ENCODE measurements around the gene CHST11. TPM values are rescaled to one million over a fixed set of nuclear protein-coding genes. Genes with fewer than 3 reads are reported as not detected.

The CHST11 gene
- total and polyA plus RNA-seq, 9 donors, result 4.0 to 39.9 (median 20.1) TPM

DNA sequence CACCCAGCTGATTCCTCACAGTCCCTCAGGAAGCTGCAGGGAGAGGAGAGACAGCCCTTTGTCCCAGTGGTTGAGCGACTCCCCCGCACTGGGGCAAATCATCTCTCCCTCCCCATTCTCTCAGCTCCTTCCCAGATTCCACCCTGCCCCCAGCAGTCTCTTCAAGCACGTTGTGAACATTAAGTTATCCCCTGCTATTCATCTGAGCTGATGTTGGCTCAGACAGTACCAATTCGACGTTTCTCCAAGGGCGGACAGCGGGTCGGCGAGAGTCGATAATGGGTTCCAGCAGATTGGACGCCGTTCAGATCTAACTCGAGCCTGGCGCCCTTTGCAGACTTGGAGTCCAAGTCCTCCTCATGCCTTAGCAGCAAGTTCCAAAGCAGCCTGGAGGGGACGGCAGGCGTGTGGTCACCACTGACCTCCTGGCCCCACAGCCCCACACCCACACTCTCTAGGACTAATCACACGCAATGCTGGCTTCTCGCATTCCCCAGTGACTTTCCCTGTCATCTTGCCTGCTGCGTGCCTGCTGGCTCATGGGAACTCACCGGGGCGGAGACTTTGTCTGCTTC, 245.9 kb downstream of the CHST11 start:
- Histone ChIP-seq H3K4me1 (ENCODE audit: insufficient read depth) (no peaks in the 10 kb centered on the region), H3K27ac (no peak overlapping the region), H3K27me3 (no peaks in the 10 kb centered on the region), H3K4me3 (no peak overlapping the region), H3K9me3 (no peaks in the 10 kb centered on the region), H3K36me3 (no peaks in the 10 kb centered on the region)
- no peak for TF ChIP-seq CTCF (IDR thresholded peaks at IDR 0.05)
- no peak for TF ChIP-seq POLR2A (IDR thresholded peaks at IDR 0.05)
- TF ChIP-seq EP300 (IDR thresholded peaks at IDR 0.05), result no peak
- peak in 1 of 5 donors; percentile 64 for DNase-seq
- intact Hi-C loops (cut with DNase I), result no loop called here
- WGBS, 3 donors, result 38 to 73% (median 70%) methylated on average over 21 of the region's 21 CpGs

- TF ChIP-seq CTCF (IDR thresholded peaks at IDR 0.05) (no peak), POLR2A (IDR thresholded peaks at IDR 0.05) (no peak), EP300 (IDR thresholded peaks at IDR 0.05) (no peak)
- WGBS, 3 donors, result 95 to 96% (median 96%) methylated on average over 8 of the region's 8 CpGs
- H3K27me3 ChIP-seq, result no peaks in the 10 kb centered on the region
- H3K36me3 ChIP-seq, result no peaks in the 10 kb centered on the region
- intact Hi-C loops (cut with DNase I), result no loop called here
- DNase-seq, result no peak
- H3K4me3 ChIP-seq, result no peak overlapping the region
- no peak overlapping the region for H3K27ac ChIP-seq
- H3K4me1 ChIP-seq (ENCODE audit: insufficient read depth), result no peaks in the 10 kb centered on the region
- no peaks in the 10 kb centered on the region for H3K9me3 ChIP-seq
Observed at GRCh38 chr12:104703372-104703771, 246.6 kb downstream of the CHST11 start.

- Histone ChIP-seq H3K27ac (no peak overlapping the region), H3K4me1 (ENCODE audit: insufficient read depth) (no peaks in the 10 kb centered on the region), H3K27me3 (no peaks in the 10 kb centered on the region), H3K9me3 (no peaks in the 10 kb centered on the region), H3K36me3 (no peaks in the 10 kb centered on the region), H3K4me3 (no peak overlapping the region)
- TF ChIP-seq CTCF (IDR thresholded peaks at IDR 0.05) (no peak), EP300 (IDR thresholded peaks at IDR 0.05) (no peak), POLR2A (IDR thresholded peaks at IDR 0.05) (no peak)
- DNase-seq, result no peak
- intact Hi-C loops (cut with DNase I), result no loop called here
- WGBS, 3 donors, result 79 to 98% (median 97%) methylated on average over 7 of the region's 7 CpGs
Observed at GRCh38 chr12:104704224-104704779, 247.6 kb downstream of the CHST11 start.

DNA sequence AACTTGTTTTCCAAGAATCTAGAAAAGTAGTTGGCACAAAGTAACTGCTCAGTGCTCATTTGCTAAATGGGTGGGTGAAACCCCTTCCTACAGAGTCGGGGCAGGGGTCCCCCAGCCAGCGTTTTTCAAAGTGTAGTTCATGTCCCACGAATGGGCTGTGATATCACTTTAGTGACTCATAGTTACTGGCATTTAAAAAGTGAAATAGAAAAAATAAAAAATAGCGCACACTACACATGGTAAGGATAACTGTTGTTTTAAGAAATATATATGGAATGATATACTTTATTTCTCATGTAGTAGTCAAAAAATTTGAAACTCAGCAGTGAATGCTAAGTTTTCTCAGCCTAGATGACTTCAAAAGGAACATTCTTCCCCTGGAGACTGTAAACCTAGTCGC, 250.4 kb downstream of the CHST11 start:
- DNase-seq, result no peak
- intact Hi-C loops (cut with DNase I), result no loop called here
- TF ChIP-seq EP300 (IDR thresholded peaks at IDR 0.05) (no peak), POLR2A (IDR thresholded peaks at IDR 0.05) (no peak), CTCF (IDR thresholded peaks at IDR 0.05) (no peak)

More for the DNA sequence above, 250.4 kb downstream of the CHST11 start:
- WGBS, 3 donors, result 51 to 59% (median 53%) methylated on average over 5 of the region's 5 CpGs
- Histone ChIP-seq H3K4me3 (no peak overlapping the region), H3K4me1 (ENCODE audit: insufficient read depth) (peaks cover 5% of the 10 kb centered on the region), H3K9me3 (no peaks in the 10 kb centered on the region), H3K27ac (no peak overlapping the region), H3K36me3 (no peaks in the 10 kb centered on the region), H3K27me3 (no peaks in the 10 kb centered on the region)

All from ovary (tissue), 9 donors.